T-helper 17 cell (primary cell): ENCODE results near the gene SP2. TPM values are rescaled to one million over a fixed set of nuclear protein-coding genes. Genes with fewer than 3 reads are reported as not detected.

ENCODE experiments used
- ATAC-seq: fragments of 150-1000 bp; cut with Tn5 transposase; 2 replicates; pipeline ENCODE4 v1.10.0; 2021; ENCODE audit warnings: mild to moderate bottlenecking, moderate library complexity
- DNase-seq, 3 donors: peaks; one replicate each; pipeline versions ENCODE4 v3.0.0 to v3.0.0-alpha.2; 2020 to 2021
- H3K9me3 ChIP-seq: one replicate; pipeline ENCODE4 v1.7.0; 2013; ENCODE audit warnings: low read length, mild to moderate bottlenecking; ENCODE audit not compliant: control insufficient read depth, poor library complexity, severe bottlenecking
- H3K27ac Mint-ChIP-seq: one replicate; pipeline ENCODE4 v1.8.0; 2022; ENCODE audit warnings: mild to moderate bottlenecking, moderate library complexity, mixed read lengths
- H3K27me3 Mint-ChIP-seq: one replicate; pipeline ENCODE4 v1.8.0; 2022; ENCODE audit warnings: mixed read lengths
- H3K36me3 Mint-ChIP-seq: one replicate; pipeline ENCODE4 v1.8.0; 2022; ENCODE audit warnings: low read depth, mixed read lengths
- H3K4me1 Mint-ChIP-seq: one replicate; pipeline ENCODE4 v1.8.0; 2022; ENCODE audit warnings: mild to moderate bottlenecking, mixed read lengths
- H3K4me3 Mint-ChIP-seq: one replicate; pipeline ENCODE4 v1.8.0; 2022; ENCODE audit warnings: mild to moderate bottlenecking, moderate library complexity, mixed read lengths
- total RNA-seq, 4 donors: library from RNA in 2 of 4; stranded (reverse) in 2 of 4; gene quantifications; one replicate each; pipeline ENCODE4 v1.2.3 and lab custom pipeline; 2022 to 2026

SP2 gene
- total RNA-seq, 2 donors from 2014 or later, result 28.2 to 33.2 TPM

DNA sequence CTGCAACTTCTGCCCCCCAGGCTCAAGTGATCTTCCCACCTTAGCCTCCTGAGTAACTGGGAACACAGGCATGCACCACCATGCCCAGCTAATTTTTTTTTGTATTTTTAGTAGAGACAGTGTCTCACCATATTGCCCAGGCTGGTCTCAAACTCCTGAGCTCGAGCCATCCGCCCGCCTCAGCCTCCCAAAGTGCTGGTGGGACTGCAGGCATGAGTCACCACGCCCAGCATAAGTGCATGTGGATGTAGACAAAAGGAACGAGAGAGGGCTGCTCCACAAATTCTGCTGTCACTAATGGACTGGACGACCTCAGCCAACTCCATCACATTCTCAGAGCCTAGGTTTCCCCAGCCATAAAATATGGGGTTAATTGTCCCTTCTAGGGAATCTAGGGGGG is 7.7 kb upstream of the SP2 start:
- Mint-ChIP-seq H3K27ac (no peak overlapping the region), H3K4me3 (no peak overlapping the region), H3K4me1 (peaks cover 24% of the 10 kb centered on the region), H3K36me3 (no peaks in the 10 kb centered on the region), H3K27me3 (no peaks in the 10 kb centered on the region)
- ATAC-seq, result no peak
- DNase-seq, result no peak
- no peaks in the 10 kb centered on the region for H3K9me3 ChIP-seq

DNA sequence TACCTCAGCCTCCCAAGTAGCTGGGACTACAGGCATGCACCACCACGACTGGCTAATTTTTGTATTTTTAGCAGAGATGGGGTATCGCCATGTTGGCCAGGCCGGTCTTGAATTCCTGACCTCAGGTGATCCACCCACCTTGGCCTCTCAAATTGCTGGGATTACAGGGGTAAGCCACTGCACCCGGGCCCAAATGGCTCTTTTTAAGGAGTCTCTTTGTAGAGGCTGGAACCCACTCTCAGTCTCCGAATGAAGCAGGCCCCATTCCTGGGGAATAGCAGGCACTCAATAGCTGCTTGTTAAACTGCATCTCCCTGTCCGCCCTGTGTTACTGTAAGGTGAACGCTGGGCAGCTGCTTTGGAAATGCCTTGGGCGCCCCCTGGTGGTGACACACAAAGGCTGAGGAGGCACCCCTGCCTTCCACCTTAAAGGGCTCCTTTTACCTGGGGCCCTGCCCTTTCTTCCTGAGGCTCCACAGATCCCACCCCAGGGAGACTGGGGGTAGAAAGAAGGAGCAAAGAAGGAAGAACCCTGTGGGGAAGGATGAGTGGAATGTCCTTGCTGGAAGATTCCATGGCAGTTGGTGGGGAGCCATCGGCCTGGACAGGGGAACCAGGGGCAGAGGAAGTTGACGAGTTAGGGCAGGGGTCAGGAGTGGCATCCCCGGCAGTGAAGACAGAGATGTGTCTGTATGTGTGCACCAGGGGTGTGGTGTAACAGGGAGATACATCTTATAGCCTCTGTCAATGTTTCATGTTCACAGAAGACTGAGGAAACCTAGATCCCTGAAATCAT is 6.1 kb upstream of the SP2 start:
- peak overlapping the region; percentile 73 for H3K27ac Mint-ChIP-seq
- H3K4me1 Mint-ChIP-seq, result peaks cover 23% of the 10 kb centered on the region
- DNase-seq (peak; percentile 79 to 92 (median 87)), ATAC-seq (peak; percentile 99)
- no peaks in the 10 kb centered on the region for H3K27me3 Mint-ChIP-seq
- no peak overlapping the region for H3K4me3 Mint-ChIP-seq
- H3K9me3 ChIP-seq, result no peaks in the 10 kb centered on the region
- H3K36me3 Mint-ChIP-seq, result no peaks in the 10 kb centered on the region

DNA sequence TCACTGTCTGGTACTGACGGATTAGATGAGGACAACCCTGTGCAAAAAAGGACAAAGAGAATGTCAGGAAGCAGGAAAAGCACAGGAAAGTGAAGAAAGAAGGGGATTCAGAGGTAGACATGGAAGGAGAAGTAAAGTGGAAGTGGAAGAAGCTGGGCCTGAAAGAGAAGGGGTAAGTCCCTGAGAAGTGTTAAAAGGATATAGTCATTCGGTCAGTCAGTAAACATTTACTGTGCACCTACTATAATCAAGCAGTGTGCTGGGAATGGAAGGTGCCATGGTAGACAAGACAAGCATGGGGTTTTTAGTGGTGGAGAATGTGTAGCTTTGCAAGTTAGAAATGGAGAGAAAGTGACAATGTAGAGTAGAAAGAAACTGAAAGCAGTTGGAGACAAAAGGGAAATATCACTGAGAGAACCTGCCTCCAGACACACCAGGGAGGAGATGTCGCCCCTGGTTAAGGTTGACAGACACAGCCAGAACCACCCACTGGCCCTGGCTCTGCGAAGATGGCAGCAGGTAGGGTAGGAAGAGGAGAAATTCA is 4.4 kb upstream of the SP2 start:
- Mint-ChIP-seq H3K27ac (no peak overlapping the region), H3K27me3 (no peaks in the 10 kb centered on the region), H3K4me3 (peak overlapping the region; percentile 45), H3K36me3 (peaks cover 2% of the 10 kb centered on the region), H3K4me1 (peaks cover 23% of the 10 kb centered on the region)
- ATAC-seq (no peak), DNase-seq (no peak)
- no peaks in the 10 kb centered on the region for H3K9me3 ChIP-seq

DNA sequence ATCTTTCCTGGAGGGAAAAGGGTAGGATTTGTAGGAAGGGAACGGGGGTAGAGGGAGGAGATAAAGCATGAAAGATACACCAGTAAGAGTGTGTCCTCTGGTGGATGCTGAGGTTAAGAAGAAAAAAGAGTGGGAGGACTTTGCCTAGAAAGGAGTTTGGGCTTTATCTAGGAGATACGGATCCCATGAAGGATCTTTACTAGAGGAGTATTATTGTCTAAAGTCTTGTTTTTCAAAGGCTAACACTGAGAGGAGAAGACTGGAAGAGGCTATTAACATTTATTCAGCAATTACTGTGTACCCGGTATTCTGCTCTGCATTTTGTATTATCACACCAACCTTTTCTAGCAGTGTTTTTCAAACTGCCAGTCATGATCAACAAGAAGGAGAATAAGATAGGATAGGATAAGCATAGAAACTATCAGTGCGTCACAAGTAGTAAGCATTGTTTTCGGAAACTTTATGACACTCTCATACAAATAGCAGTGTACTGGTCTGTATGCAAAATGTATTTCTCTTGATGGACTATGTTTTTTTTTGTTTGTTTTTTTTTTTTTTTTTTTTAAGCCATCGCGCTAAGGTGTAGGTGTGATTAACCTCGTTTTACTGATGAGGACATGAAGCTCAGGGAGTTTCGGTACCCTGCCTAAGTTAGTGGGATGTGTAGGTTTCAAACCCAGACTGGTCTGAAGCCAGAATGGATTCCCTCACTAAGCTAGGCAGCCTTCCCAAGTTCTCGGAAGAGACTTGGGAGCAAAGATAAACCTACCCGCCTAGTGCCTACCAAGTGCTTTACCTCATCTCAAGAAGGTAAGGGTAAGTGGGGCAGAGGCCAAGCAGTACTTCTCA is 1.3 kb upstream of the SP2 start:
- DNase-seq (no peak), ATAC-seq (no peak)
- Mint-ChIP-seq H3K36me3 (peaks cover 2% of the 10 kb centered on the region), H3K4me3 (peak overlapping the region; percentile 99), H3K4me1 (peaks cover 37% of the 10 kb centered on the region), H3K27ac (peak overlapping the region; percentile 98), H3K27me3 (no peaks in the 10 kb centered on the region)
- no peaks in the 10 kb centered on the region for H3K9me3 ChIP-seq

DNA sequence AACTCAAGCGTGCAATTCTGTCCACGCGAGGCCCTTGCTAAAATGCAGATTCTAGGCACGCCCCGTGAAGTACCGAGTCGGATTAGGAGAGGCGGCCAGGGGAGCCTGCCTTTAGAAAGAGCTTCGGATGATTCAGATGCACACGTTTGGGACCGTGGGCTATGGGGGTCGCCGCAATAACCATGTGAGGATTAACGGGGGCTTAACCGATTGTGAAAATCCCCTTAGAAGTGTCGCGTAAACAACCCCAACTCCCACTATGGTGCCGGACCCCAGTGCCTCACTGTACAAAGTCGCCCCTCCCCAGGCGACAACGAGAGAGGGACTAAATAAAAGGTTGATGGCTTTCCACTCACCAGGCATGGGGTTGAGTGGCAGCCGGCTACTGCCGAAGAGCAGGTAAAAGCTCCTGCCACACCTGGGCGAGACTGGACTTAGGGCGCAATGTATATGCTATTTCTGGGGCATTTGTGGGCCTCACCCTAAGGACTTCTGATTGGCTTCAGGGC is 635 bp upstream of the SP2 start:
- ATAC-seq (no peak), DNase-seq (no peak)
- Mint-ChIP-seq H3K36me3 (peaks cover 2% of the 10 kb centered on the region), H3K4me1 (peaks cover 36% of the 10 kb centered on the region), H3K27ac (peak overlapping the region; percentile 98), H3K4me3 (peak overlapping the region; percentile 99), H3K27me3 (no peaks in the 10 kb centered on the region)
- H3K9me3 ChIP-seq, result no peaks in the 10 kb centered on the region

DNA sequence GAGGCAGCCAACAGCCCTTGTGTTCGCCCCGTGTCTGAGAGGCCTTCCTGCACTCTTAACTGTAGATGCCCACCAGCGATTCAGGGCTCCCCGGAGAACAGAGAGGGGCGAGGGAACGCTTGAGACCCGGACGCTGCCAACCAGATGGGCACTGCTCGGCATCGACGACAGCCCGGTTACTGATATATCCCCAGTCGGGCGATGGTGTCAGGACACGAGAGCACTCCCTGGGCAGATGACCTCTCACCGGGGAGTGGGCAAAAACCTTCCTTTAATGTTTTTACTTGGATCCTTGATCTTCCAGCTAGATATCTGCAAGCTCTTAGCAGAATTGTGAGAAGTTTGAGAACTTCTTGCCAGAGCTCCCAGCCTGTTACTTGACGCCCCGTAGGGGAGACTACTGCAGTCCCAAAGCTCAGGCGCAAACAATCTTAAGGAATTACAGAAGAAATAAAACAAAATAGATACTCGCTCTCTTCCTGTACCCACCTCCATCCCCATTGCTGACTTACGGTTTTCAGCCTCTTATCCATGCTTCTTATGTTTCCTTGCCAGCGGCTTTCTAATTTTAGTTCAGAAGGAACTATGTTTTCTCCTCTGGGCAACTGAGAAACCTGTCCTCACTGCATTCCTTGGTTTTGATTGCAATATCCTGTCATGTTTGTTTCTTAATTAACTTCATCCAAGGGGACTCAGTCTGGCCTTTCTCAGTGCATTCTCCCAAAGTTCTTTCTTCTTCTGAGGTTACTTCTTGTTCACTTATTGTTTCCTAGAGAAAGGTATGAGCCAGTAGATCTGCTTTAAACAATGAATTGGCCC is 845 bp downstream of the SP2 start:
- DNase-seq (no peak), ATAC-seq (no peak)
- Mint-ChIP-seq H3K27ac (peak overlapping the region; percentile 98), H3K36me3 (peaks cover 2% of the 10 kb centered on the region), H3K27me3 (no peaks in the 10 kb centered on the region), H3K4me1 (peaks cover 32% of the 10 kb centered on the region), H3K4me3 (peak overlapping the region; percentile 92)
- H3K9me3 ChIP-seq, result no peaks in the 10 kb centered on the region

DNA sequence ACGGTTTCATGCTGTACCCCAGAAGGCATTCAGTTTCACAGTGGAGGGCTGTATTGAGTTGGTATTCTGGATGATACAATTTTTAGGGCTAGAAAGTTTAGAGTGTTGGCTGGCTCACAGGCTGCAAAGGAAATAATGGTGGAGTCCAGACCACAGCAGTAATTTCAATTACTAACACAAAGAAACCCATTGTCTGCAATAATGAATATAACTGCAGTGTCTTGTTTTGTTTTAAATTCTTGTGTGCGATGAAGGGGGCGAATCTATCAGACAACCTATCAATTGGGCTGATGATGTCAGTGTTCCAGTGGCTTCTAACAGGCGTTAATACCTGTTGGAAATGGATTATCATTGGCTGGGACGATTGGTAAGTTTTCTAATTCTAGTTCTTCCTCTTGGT is 1.5 kb downstream of the SP2 start:
- peak overlapping the region; percentile 98 for H3K27ac Mint-ChIP-seq
- H3K9me3 ChIP-seq, result no peaks in the 10 kb centered on the region
- peaks cover 6% of the 10 kb centered on the region for H3K36me3 Mint-ChIP-seq
- H3K4me3 Mint-ChIP-seq, result peak overlapping the region; percentile 92
- no peak for ATAC-seq
- DNase-seq, result no peak
- peaks cover 39% of the 10 kb centered on the region for H3K4me1 Mint-ChIP-seq
- no peaks in the 10 kb centered on the region for H3K27me3 Mint-ChIP-seq

DNA sequence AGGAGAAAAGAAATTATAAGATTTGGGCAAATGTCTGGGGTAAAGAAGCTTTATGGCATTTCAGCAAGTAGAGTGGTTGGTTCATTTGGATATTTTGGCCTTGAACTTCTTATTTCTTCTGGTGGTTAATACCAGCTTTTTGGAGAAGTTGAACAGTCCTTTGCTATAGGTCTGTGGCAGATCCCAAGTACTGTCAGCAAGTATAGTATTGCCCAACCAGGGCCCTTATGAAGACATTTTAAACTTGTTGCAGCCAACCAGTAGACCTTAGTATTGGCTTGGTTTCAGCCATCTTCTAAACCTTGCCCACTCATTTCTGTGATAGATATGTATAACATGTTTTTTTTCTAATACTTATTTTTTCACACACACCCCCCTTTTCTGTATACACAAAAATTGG is 2.2 kb downstream of the SP2 start:
- Mint-ChIP-seq H3K4me3 (no peak overlapping the region), H3K27ac (no peak overlapping the region), H3K4me1 (peaks cover 42% of the 10 kb centered on the region), H3K27me3 (no peaks in the 10 kb centered on the region), H3K36me3 (peaks cover 8% of the 10 kb centered on the region)
- no peak for ATAC-seq
- no peaks in the 10 kb centered on the region for H3K9me3 ChIP-seq
- no peak for DNase-seq

DNA sequence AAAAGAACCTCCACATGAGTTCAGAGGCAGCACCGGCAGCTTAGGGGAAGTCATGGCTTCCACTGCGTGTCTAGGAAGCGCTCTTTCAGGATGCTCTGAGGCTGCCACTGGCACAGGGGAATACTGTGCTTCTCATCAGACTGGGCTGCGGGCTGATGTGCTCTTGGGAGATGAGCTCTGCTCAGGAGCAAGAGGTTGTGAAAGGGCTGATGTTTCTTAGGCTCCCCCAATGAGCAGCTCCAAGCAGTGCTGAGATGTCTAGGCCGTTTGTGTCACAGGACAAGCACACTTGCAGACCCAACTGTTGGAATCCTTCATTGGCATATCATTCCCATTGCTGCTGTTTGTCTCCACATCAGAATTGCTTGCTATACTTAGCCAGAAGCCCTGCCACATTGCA is 3.6 kb downstream of the SP2 start:
- H3K27me3 Mint-ChIP-seq, result no peaks in the 10 kb centered on the region
- H3K4me1 Mint-ChIP-seq, result peaks cover 37% of the 10 kb centered on the region
- no peaks in the 10 kb centered on the region for H3K9me3 ChIP-seq
- H3K36me3 Mint-ChIP-seq, result peaks cover 12% of the 10 kb centered on the region
- H3K27ac Mint-ChIP-seq, result no peak overlapping the region
- no peak overlapping the region for H3K4me3 Mint-ChIP-seq
- ATAC-seq (no peak), DNase-seq (no peak)

DNA sequence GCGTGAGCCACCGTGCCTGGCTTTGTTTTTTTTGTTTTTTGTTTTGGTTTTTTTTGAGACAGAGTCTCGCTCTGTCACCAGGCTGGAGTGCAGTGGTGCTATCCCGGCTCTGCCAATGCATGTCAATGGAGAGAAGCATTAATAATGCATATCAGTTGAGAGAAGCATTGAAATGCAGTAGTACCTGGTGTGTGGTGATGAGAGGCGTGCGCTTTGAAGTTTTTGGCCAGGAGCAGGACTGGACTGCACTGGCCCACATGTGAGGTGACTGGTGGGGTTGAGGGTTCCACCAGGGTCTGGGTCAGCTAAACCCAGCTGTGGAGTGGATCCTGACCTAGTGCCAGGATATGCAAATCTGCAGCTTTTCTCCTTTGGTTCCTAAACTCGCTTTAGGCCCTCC is 5.4 kb downstream of the SP2 start:
- Mint-ChIP-seq H3K36me3 (peaks cover 10% of the 10 kb centered on the region), H3K4me1 (peaks cover 41% of the 10 kb centered on the region), H3K4me3 (no peak overlapping the region), H3K27ac (peak overlapping the region; percentile 59), H3K27me3 (no peaks in the 10 kb centered on the region)
- DNase-seq, result no peak
- H3K9me3 ChIP-seq, result no peaks in the 10 kb centered on the region
- ATAC-seq, result no peak

DNA sequence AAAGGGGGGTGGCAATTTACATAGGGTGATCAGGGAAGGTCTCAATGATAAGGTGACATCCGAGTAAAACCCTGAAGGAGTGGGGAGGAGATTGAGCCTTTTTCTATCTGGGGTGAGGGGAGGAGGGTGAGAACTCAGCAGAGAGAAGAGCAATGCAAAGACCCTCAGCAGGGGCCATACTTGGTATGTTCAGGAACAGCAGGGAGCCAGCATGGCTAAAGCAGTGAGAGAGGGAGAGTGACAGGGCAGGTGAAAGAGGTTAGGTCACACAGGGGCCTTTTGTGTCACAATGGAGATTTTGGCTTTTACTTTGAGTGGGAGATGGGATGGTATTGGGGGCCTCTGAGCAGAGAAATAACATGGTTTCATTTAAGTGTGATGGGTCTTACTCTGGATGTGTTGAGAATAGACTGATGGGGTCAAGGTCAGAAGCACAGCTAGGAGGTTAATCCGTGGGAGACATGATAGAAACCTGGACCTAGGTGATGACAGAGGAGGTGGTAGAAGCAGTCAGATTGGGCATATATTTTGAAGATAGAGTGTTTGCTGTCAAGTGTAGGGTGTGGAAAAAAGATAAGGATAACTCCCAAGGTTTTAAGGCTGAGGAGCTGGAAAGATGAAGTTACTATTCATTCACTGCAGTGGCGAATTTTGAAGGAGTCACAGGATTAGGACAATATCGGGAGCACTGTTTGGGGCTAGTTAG is 6.2 kb downstream of the SP2 start:
- no peak overlapping the region for H3K4me3 Mint-ChIP-seq
- no peaks in the 10 kb centered on the region for H3K9me3 ChIP-seq
- peak overlapping the region; percentile 59 for H3K27ac Mint-ChIP-seq
- DNase-seq, result no peak
- peaks cover 45% of the 10 kb centered on the region for H3K4me1 Mint-ChIP-seq
- peaks cover 10% of the 10 kb centered on the region for H3K36me3 Mint-ChIP-seq
- ATAC-seq, result no peak
- no peaks in the 10 kb centered on the region for H3K27me3 Mint-ChIP-seq

DNA sequence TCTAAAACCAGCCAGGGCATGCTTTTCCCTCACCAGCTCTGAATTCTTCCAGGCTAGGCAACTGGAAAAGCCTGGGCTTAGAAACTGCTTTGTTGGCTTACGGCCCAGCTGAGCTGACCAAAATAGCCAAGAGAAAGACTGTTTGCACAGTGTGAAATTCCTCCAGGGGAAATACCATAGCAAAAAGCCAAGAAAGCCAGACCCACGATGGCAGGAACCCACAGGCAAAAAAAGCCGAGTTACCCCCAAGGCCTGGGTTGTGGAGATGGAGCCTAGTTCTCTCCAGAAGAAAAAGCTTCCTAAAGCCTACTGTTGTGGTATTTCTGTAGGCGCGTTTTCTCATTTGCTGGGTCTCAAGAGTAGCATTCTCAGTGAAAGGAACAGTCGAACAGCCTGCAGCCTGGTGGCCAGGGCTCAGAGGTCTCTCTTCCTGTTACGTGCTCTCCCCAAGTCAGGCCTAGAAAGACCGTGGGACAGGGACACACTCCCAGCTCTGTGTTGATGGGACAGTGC is 9.2 kb downstream of the SP2 start:
- Mint-ChIP-seq H3K27me3 (no peaks in the 10 kb centered on the region), H3K4me1 (peaks cover 41% of the 10 kb centered on the region), H3K27ac (peak overlapping the region; percentile 92), H3K36me3 (peaks cover 10% of the 10 kb centered on the region), H3K4me3 (no peak overlapping the region)
- H3K9me3 ChIP-seq, result no peaks in the 10 kb centered on the region
- ATAC-seq, result no peak
- no peak for DNase-seq
